Vagina (tissue), 2 donors: Measurements from ENCODE around the gene RAD51D. TPM values are rescaled to one million over a fixed set of nuclear protein-coding genes. Genes with fewer than 3 reads are reported as not detected.

Experiments used
- DNase-seq, 2 donors: peaks; one replicate each; pipeline ENCODE4 v3.0.0-alpha.2; 2017; ENCODE audit errors: extremely low spot score in 2 of 2
- H3K27ac ChIP-seq: fragments of 200-600 bp; sonication (generic); one replicate; pipeline ENCODE4 v1.5.1; 2019
- H3K27me3 ChIP-seq: fragments of 200-600 bp; sonication (generic); one replicate; pipeline ENCODE4 v1.5.1; 2019
- H3K36me3 ChIP-seq, 2 donors: fragments of 200-600 bp; sonication (generic); one replicate each; pipeline ENCODE4 v1.5.1; 2017 to 2019
- H3K4me1 ChIP-seq: fragments of 200-600 bp; sonication (generic); one replicate; pipeline ENCODE4 v1.5.1; 2019
- H3K4me3 ChIP-seq, 2 donors: fragments of 200-600 bp; sonication (generic); 1 replicate in 1 of 2; 2 replicates in 1 of 2; pipeline ENCODE4 v1.5.1; 2016 to 2019
- H3K9me3 ChIP-seq: fragments of 200-600 bp; sonication (generic); one replicate; pipeline ENCODE4 v1.5.1; 2019
- CTCF ChIP-seq, 3 experiments: fragments of 450-650 bp in 2 of 3; fragments of 200-600 bp in 1 of 3; sonication (generic) in 1 of 3; IDR thresholded peaks; one replicate each; pipeline ENCODE4 v1.5.1; 2017 to 2019; ENCODE audit warnings: antibody characterized with exemption in 3 of 3, mild to moderate bottlenecking in 2 of 3, moderate library complexity in 2 of 3
- POLR2A ChIP-seq, 2 donors: fragments of 450-650 bp; IDR thresholded peaks; one replicate each; pipeline ENCODE4 v1.6.1; 2017; ENCODE audit warnings: antibody characterized with exemption in 2 of 2, mild to moderate bottlenecking in 2 of 2, moderate library complexity in 2 of 2
- POLR2AphosphoS5 ChIP-seq, 2 donors: sonication (generic); formaldehyde crosslinking; IDR thresholded peaks; one replicate each; pipeline ENCODE4 v1.9.0; 2017; ENCODE audit warnings: antibody characterized with exemption in 2 of 2, mild to moderate bottlenecking in 2 of 2, low read depth in 1 of 2; ENCODE audit not compliant: insufficient read depth in 1 of 2
- intact Hi-C: fragments of 100-400 bp; cut with DNase I; formaldehyde crosslinking; loops from one replicate; pipeline ENCODE4 v1.15.1; 2023
- total RNA-seq: library from RNA; depleted of rRNA; stranded (reverse); fragments of >200 nt; gene quantifications from one replicate; pipeline ENCODE4 v1.2.3, GENCODE V29; 2016

RAD51D gene
- total RNA-seq, result 5.2 TPM

- Histone ChIP-seq H3K4me3 (peak within 1 kb of the TSS; percentile 70 to 98), H3K27me3 (no peaks in the 10 kb centered on the region), H3K4me1 (peaks cover 16% of the 10 kb centered on the region), H3K27ac (peak within 1 kb of the TSS; percentile 76), H3K9me3 (no peaks in the 10 kb centered on the region), H3K36me3 (no peaks in the 10 kb centered on the region)
- intact Hi-C loops, result loop anchor here (5.0 to 10.0 kb wide), 2 partner anchors 575 to 697 kb away; no protein-coding TSS in a partner anchor
- DNase-seq, result no peak
- no peak for TF ChIP-seq POLR2A (IDR thresholded peaks at IDR 0.05)
- TF ChIP-seq CTCF (IDR thresholded peaks at IDR 0.05), result peak; percentile 82 to 99 (median 85)
- peak in 1 of 2 donors; percentile 54 for TF ChIP-seq POLR2AphosphoS5 (IDR thresholded peaks at IDR 0.05; ENCODE audit: insufficient read depth in 1 of 2, low read depth in 1 of 2)
These were observed at the start of gene RAD51D for GRCh38 chr17:35119370-35120165. Gene RAD51D (minus strand): TSS chr17:35119860. CDS start chr17:35119613, 247 bp downstream.

DNA sequence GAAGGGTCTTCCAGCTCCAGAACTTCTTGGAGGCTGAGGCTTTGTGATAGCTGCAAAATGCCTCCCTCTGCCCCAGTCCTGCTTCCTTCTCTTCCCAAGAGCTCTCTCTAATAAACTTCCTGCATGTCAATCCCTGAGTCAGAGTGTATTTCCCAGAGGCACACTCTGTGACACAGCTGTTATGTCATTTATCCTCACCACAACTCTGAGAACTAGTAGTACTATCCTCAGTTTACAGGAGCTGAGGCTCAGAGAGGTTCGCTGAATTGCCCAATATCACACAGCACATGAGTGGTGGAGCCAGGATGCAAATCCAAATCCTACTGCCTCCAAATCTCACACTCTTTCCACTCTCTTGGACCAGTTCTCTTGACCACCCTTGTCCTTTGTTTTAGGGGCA lies 48.0 kb upstream of the RAD51D start:
- no peaks in the 10 kb centered on the region for H3K36me3 ChIP-seq
- H3K4me3 ChIP-seq, result no peak overlapping the region
- intact Hi-C loops, result no loop called here

GRCh38 chr17:35167046-35167445 lies 47.4 kb upstream of the RAD51D start:
- Histone ChIP-seq H3K9me3 (no peaks in the 10 kb centered on the region), H3K4me1 (peaks cover 7% of the 10 kb centered on the region), H3K4me3 (no peak overlapping the region), H3K27me3 (no peaks in the 10 kb centered on the region), H3K27ac (no peak overlapping the region), H3K36me3 (no peaks in the 10 kb centered on the region)
- intact Hi-C loops, result no loop called here
- TF ChIP-seq CTCF (IDR thresholded peaks at IDR 0.05), result no peak
- no peak for TF ChIP-seq POLR2AphosphoS5 (IDR thresholded peaks at IDR 0.05; ENCODE audit: insufficient read depth in 1 of 2, low read depth in 1 of 2)
- TF ChIP-seq POLR2A (IDR thresholded peaks at IDR 0.05), result no peak
- no peak for DNase-seq

More for the DNA sequence above, 48.0 kb upstream of the RAD51D start:
- H3K4me1 ChIP-seq, result peaks cover 7% of the 10 kb centered on the region
- no peak overlapping the region for H3K27ac ChIP-seq
- TF ChIP-seq CTCF (IDR thresholded peaks at IDR 0.05), result no peak
- TF ChIP-seq POLR2A (IDR thresholded peaks at IDR 0.05), result no peak
- no peak for TF ChIP-seq POLR2AphosphoS5 (IDR thresholded peaks at IDR 0.05; ENCODE audit: insufficient read depth in 1 of 2, low read depth in 1 of 2)
- H3K9me3 ChIP-seq, result no peaks in the 10 kb centered on the region
- no peak for DNase-seq
- no peaks in the 10 kb centered on the region for H3K27me3 ChIP-seq

DNA sequence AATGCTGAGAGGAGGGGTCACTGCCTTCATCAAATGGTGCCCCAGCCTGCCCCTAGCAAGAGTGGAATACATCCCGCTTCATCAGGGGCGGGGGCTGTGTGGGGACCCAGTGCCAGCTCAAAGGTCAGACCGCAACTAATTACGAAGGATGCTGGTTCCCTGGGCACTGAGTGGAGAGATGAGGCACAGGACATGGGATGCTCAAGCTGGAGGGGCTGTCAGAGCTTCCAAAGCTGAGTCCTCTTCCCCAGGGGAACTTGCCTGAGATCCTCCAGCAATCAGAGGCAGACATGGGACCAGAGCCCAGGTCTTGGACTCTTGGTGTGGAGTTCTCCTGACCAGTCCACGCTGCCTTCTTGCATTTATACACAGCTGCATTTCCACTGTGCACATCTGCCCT lies 46.9 kb upstream of the RAD51D start:
- no peak for TF ChIP-seq CTCF (IDR thresholded peaks at IDR 0.05)
- no peak for TF ChIP-seq POLR2A (IDR thresholded peaks at IDR 0.05)
- no peak for TF ChIP-seq POLR2AphosphoS5 (IDR thresholded peaks at IDR 0.05; ENCODE audit: insufficient read depth in 1 of 2, low read depth in 1 of 2)
- H3K27me3 ChIP-seq, result no peaks in the 10 kb centered on the region
- H3K4me1 ChIP-seq, result peaks cover 2% of the 10 kb centered on the region
- DNase-seq, result no peak
- H3K36me3 ChIP-seq, result no peaks in the 10 kb centered on the region
- H3K9me3 ChIP-seq, result no peaks in the 10 kb centered on the region
- H3K4me3 ChIP-seq, result no peak overlapping the region
- intact Hi-C loops, result no loop called here
- H3K27ac ChIP-seq, result no peak overlapping the region

- H3K27me3 ChIP-seq, result no peaks in the 10 kb centered on the region
- TF ChIP-seq POLR2AphosphoS5 (IDR thresholded peaks at IDR 0.05; ENCODE audit: insufficient read depth in 1 of 2, low read depth in 1 of 2) (no peak), CTCF (IDR thresholded peaks at IDR 0.05) (no peak), POLR2A (IDR thresholded peaks at IDR 0.05) (no peak)
- H3K4me1 ChIP-seq, result no peaks in the 10 kb centered on the region
- no peak for DNase-seq
- no peak overlapping the region for H3K27ac ChIP-seq
- H3K36me3 ChIP-seq, result no peaks in the 10 kb centered on the region
- H3K4me3 ChIP-seq, result no peak overlapping the region
- intact Hi-C loops, result no loop called here
- H3K9me3 ChIP-seq, result no peaks in the 10 kb centered on the region
These were observed 45.1 kb upstream of the RAD51D start for GRCh38 chr17:35164716-35165115.
